NCI-H774 (cell line): ENCODE measurements around the gene ZNF670.
"Not testable (repeated sequence)": the region's sequence is repeated elsewhere in the genome, so short reads cannot be mapped to it uniquely, and the experiment has no call there.

Source experiments
- DNase-seq: peaks from one replicate; lab custom pipeline; 2025; lab: John Stamatoyannopoulos, UW

Gene ZNF670

DNA sequence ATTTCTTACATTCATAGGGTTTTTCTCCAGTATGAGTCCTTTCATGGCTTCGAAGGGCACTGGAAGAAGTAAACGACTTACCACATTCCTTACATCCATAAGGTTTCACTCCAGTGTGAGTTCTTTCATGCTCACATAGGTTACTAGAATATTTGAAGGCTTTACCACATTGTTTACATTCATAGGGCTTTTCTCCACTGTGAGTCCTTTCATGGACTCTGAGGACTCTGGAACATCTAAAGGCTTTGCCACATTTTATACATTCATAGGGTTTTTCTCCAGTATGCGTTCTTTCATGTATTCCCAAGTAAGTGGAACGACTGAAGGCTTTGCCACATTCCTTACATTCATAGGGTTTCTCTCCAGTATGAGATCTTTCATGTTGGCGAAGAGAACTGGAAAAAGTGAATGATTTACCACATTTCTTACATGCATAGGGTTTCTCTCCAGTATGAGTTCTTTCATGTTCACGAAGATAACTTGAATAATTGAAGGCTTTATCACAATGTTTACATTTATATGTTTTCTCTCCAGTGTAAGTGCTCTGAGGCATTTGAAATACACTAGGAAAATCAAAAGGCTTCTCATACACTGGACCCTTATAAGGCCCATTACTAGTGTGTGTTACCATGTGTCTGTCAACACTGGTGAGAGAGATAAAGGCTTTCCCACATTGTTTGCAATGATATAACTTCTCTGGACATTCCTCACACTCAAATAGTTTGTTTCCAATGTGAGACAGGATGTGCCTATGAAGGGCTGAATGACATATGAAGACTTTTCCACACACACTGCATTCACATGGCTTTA, 40.9 kb downstream of the ZNF670 start:
- DNase-seq: no peak

GRCh38 chr1:247032306-247032705, 46.3 kb downstream of the ZNF670 start:
- DNase-seq: not testable (repeated sequence)
